GM12878 (cell line): ENCODE data around the gene SBNO2. TPM values are rescaled to one million over a fixed set of nuclear protein-coding genes. Genes with fewer than 3 reads are reported as not detected.

Experiments
- ATAC-seq: fragments of 200-7000 bp; cut with Tn5 transposase; 3 replicates; pipeline ENCODE4 v1.9.1; 2020; ENCODE audit warnings: mild to moderate bottlenecking, moderate library complexity
- BruUV-seq: library from RNA; stranded (reverse); fragments of 400-500 nt; replicated peaks from 2 replicates; lab custom pipeline; 2021; lab: Mats Ljungman, UMichigan
- CTCF ChIA-PET: fragments of 300-600 bp; sonication (Branson Sonifier 250); formaldehyde crosslinking; extraction: SDS; loops from one replicate; lab custom pipeline; 2021; ENCODE audit warnings: inconsistent platforms; lab: Yijun Ruan, JAX
- POLR2A ChIA-PET: fragments of 350-600 bp; formaldehyde crosslinking; extraction: SDS; loops from one replicate; lab custom pipeline; 2021; ENCODE audit warnings: inconsistent platforms; lab: Charles Lee
- RAD21 ChIA-PET: fragments of 300-600 bp; sonication (Branson Sonifier 250); formaldehyde crosslinking; loops from one replicate; lab custom pipeline; 2023; ENCODE audit warnings: antibody characterized with exemption; ENCODE audit not compliant: unreplicated experiment; lab: Charles Lee
- SMC1A ChIA-PET: fragments of 300-600 bp; sonication (Branson Sonifier 250); formaldehyde crosslinking; loops from one replicate; lab custom pipeline; 2023; ENCODE audit not compliant: unreplicated experiment, uncharacterized antibody; lab: Charles Lee
- DNase-seq: peaks from one replicate; pipeline ENCODE4 v3.0.0-alpha.2; 2011; ENCODE audit warnings: low read depth, low spot score
- FAIRE-seq: peaks from 3 replicates; lab custom pipeline; 2011; peaks lifted over from hg19 to GRCh38; lab: Jason Lieb, UNC
- H2AFZ ChIP-seq: 2 replicates; pipeline ENCODE4 v1.6.0; 2011; ENCODE audit warnings: low read depth, low read length, control low read depth; ENCODE audit not compliant: control insufficient read depth
- H3K27ac ChIP-seq: 2 replicates; pipeline ENCODE4 v1.5.1; 2011; ENCODE audit warnings: control low read depth; ENCODE audit not compliant: control insufficient read depth, insufficient read depth
- H3K27me3 ChIP-seq, 2 experiments: replicated peaks in 1 of 2; 2 replicates each; pipeline versions ENCODE4 v1.6.0 to v1.6.1; 2011; ENCODE audit warnings: low read length in 1 of 2; ENCODE audit not compliant: control insufficient read depth in 2 of 2, insufficient read depth in 2 of 2
- H3K36me3 ChIP-seq, 2 experiments: 2 replicates each; pipeline ENCODE4 v1.5.1; 2011; ENCODE audit warnings: low read length in 1 of 2; ENCODE audit not compliant: control insufficient read depth in 2 of 2, insufficient read depth in 2 of 2
- H3K4me1 ChIP-seq: 2 replicates; pipeline ENCODE4 v1.6.1; 2011; ENCODE audit warnings: mild to moderate bottlenecking, low read length, moderate library complexity, mixed read lengths; ENCODE audit not compliant: control insufficient read depth, insufficient read depth
- H3K4me2 ChIP-seq: 2 replicates; pipeline ENCODE4 v1.6.0; 2011; ENCODE audit warnings: control low read depth; ENCODE audit not compliant: control insufficient read depth, insufficient read depth
- H3K4me3 ChIP-seq: fragments of 200-600 bp; sonication (generic); 2 replicates; pipeline ENCODE4 v1.5.1; 2016
- H3K79me2 ChIP-seq: 2 replicates; pipeline ENCODE4 v1.6.0; 2011; ENCODE audit warnings: low read length; ENCODE audit not compliant: control insufficient read depth, insufficient read depth
- H3K9ac ChIP-seq: 2 replicates; pipeline ENCODE4 v1.8.0; 2011; ENCODE audit warnings: low read length, control low read depth, mixed read lengths; ENCODE audit not compliant: control insufficient read depth, insufficient read depth
- H3K9me3 ChIP-seq: replicated peaks from 3 replicates; pipeline ENCODE4 v1.5.1; 2011; ENCODE audit warnings: mild to moderate bottlenecking, low read length; ENCODE audit not compliant: control insufficient read depth, insufficient read depth
- H4K20me1 ChIP-seq: 2 replicates; pipeline ENCODE4 v1.6.0; 2011; ENCODE audit not compliant: control insufficient read depth, insufficient read depth
- BMI1 ChIP-seq: fragments of 450-650 bp; IDR thresholded peaks from 2 replicates; pipeline ENCODE4 v1.6.1; 2016; ENCODE audit warnings: mild to moderate bottlenecking, moderate library complexity, borderline replicate concordance
- FOXK2 ChIP-seq: fragments of 450-650 bp; IDR thresholded peaks from 2 replicates; pipeline ENCODE4 v1.6.1; 2017; ENCODE audit warnings: mild to moderate bottlenecking, moderate library complexity
- GABPA ChIP-seq: IDR thresholded peaks from 2 replicates; pipeline ENCODE4 v1.6.1; 2014; ENCODE audit warnings: antibody characterized with exemption, low read depth, mild to moderate bottlenecking, inconsistent platforms
- HDGF ChIP-seq: fragments of 450-650 bp; IDR thresholded peaks from 2 replicates; pipeline ENCODE4 v1.6.1; 2016; ENCODE audit warnings: antibody characterized with exemption
- MYC ChIP-seq: IDR thresholded peaks from 2 replicates; pipeline ENCODE4 v1.6.1; 2011; ENCODE audit warnings: mild to moderate bottlenecking, low read length, moderate library complexity, inconsistent platforms; ENCODE audit not compliant: insufficient read depth, insufficient replicate concordance, insufficient read length, severe bottlenecking
- PAX8 ChIP-seq: fragments of 450-650 bp; IDR thresholded peaks from 2 replicates; pipeline ENCODE4 v1.6.1; 2017; ENCODE audit warnings: mild to moderate bottlenecking, moderate library complexity
- POLR2AphosphoS2 ChIP-seq: IDR thresholded peaks from 2 replicates; pipeline ENCODE4 v1.6.1; 2011; ENCODE audit warnings: low read depth, mild to moderate bottlenecking, low read length, improper control_type of control experiment, moderate library complexity
- RB1 ChIP-seq: fragments of 450-650 bp; formaldehyde crosslinking; IDR thresholded peaks from 2 replicates; pipeline ENCODE4 v1.6.1; 2017; ENCODE audit warnings: mild to moderate bottlenecking, borderline replicate concordance
- RUNX3 ChIP-seq: IDR thresholded peaks from 2 replicates; pipeline ENCODE4 v1.6.1; 2012; ENCODE audit warnings: low read length, inconsistent platforms
- SMAD5 ChIP-seq: IDR thresholded peaks from 2 replicates; pipeline ENCODE4 v1.6.1; 2016; ENCODE audit warnings: antibody characterized with exemption, low read depth
- SUZ12 ChIP-seq: fragments of 200-600 bp; sonication (generic); IDR thresholded peaks from one replicate; pipeline ENCODE4 v1.6.1; 2018; ENCODE audit warnings: antibody characterized with exemption, mild to moderate bottlenecking; ENCODE audit not compliant: unreplicated experiment
- ZNF217 ChIP-seq: fragments of 450-650 bp; IDR thresholded peaks from 2 replicates; pipeline ENCODE4 v1.6.1; 2017; ENCODE audit warnings: antibody characterized with exemption, mild to moderate bottlenecking
- WGBS: methylation state at CpG from one replicate; pipeline ENCODE4 v1.1.6; 2016; ENCODE audit warnings: low lambda C conversion rate; ENCODE audit not compliant: insufficient replicate concordance, insufficient coverage; ENCODE audit errors: missing lambda C conversion rate; 5-methylcytosine and 5-hydroxymethylcytosine counted together
- in situ Hi-C: fragments of 300-500 bp; cut with MboI; formaldehyde crosslinking; loops from 9 replicates; pipeline ENCODE4 v1.14.3; 2018; ENCODE audit warnings: mixed read lengths
- intact Hi-C: fragments of 100-400 bp; cut with micrococcal nuclease; formaldehyde crosslinking; loops from one replicate; pipeline ENCODE4 v1.14.2; 2022; ENCODE audit not compliant: unreplicated experiment
- polyA plus RNA-seq, 11 experiments: library from polyadenylated mRNA; depleted of rRNA in 4 of 11; unstranded in 6 of 11; stranded (reverse) in 5 of 11; fragments of >200 nt; fragmentation: Nextera tagmentation in 4 of 11; fragmentation: Illumina TruSeq in 1 of 11; extraction: Ambion mirVana in 4 of 11; extraction: Trizol in 1 of 11; gene quantifications; 1 replicate in 1 of 11; 2 replicates in 10 of 11; pipeline versions ENCODE4 v1.2.1 to v1.2.3, GENCODE V29; 2011 to 2016; ENCODE audit warnings: inconsistent platforms in 2 of 11, missing spikeins in 2 of 11, low read depth in 1 of 11
- total RNA-seq, 4 experiments: library from RNA; depleted of rRNA in 3 of 4; stranded (reverse); fragments of >200 nt in 3 of 4; fragmentation: Illumina TruSeq in 1 of 4; extraction: Trizol in 1 of 4; gene quantifications; 2 replicates each; pipeline versions ENCODE4 v1.2.1 to v1.2.3, GENCODE V29; 2013 to 2021
- TF ChIP-seq, protein P1 (sequence below): IDR thresholded peaks from 2 replicates; pipeline ENCODE4 v1.6.1; 2011; ENCODE audit warnings: low read depth, low read length, improper control_type of control experiment, borderline replicate concordance
- TF ChIP-seq, protein P2 (sequence below): fragments of 150-350 bp; IDR thresholded peaks from 2 replicates; pipeline ENCODE4 v1.6.1; 2016; ENCODE audit warnings: low read depth, low read length
- TF ChIP-seq, protein P3 (sequence below): fragments of 450-650 bp; IDR thresholded peaks from 2 replicates; pipeline ENCODE4 v1.6.1; 2017; ENCODE audit warnings: antibody characterized with exemption, mild to moderate bottlenecking, moderate library complexity
- TF ChIP-seq, protein P4 (sequence below): IDR thresholded peaks from 2 replicates; pipeline ENCODE4 v1.6.1; 2011; ENCODE audit warnings: mild to moderate bottlenecking, low read depth, low read length, moderate library complexity; ENCODE audit not compliant: insufficient replicate concordance

Gene SBNO2
- total and polyA plus RNA-seq, 10 of the 15 experiments (the other 5 are each of a cell fraction or from before 2014, with no cell fraction given): 0.08 to 44.6 (median 5.4) TPM

DNA sequence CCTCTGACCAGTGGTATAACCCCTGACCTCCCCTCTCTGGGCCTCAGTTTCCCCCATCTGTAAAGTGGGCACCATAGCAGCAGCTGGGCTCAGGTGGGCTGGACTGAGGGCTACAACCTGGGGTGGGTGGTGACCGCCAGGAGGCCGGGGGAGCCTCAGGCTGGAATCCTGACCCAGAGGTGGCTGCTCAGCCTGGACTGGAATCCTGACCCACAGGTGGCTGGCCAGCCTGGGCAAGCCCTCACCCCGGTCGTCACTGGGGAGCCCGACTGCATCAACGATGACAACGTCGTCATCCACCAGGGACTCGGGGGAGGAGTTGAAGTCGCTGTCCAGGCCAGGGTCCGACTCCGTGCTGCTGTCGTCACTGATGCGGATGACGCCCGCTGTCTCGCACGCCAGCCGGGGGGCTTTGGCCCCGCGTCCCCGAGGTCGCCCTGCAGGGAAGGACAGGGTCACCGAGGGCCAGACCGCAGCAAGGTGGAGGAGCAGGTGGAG is 60.0 kb downstream of the SBNO2 start:
- FAIRE-seq: no peak
- ChIA-PET RAD21 (interaction anchor here (0.6 to 3.0 kb wide), 27 partner anchors 10 to 155 kb away, joined by 3 to 38 read pairs (median 5); partner anchors contain the start of genes ABCA7 and CIRBP), SMC1A (interaction anchor here (0.9 to 3.1 kb wide), 10 partner anchors 10 to 127 kb away, joined by 3 to 24 read pairs (median 4); partner anchors contain the start of gene RNU6-2), POLR2A (interaction anchor here (0.6 to 1.4 kb wide), 6 partner anchors 17 to 86 kb away, joined by 3 to 8 read pairs (median 4); no protein-coding TSS in a partner anchor), CTCF (interaction anchor here (0.6 to 3.1 kb wide), 28 partner anchors 10 to 259 kb away, joined by 3 to 49 read pairs (median 4); partner anchors contain the start of genes ABCA7, ARHGAP45, ATP5F1D and CNN2)
- no peaks in the 10 kb centered on the region for H3K27me3 ChIP-seq
- H3K4me3 ChIP-seq: no peak overlapping the region
- intact Hi-C loops: loop anchor here (5.0 kb wide), 1 partner anchor 78 kb away; no protein-coding TSS in a partner anchor
- 0 out of 2 replicates have a peak, but pooled peaks cover 3% of the 10 kb centered on the region for H3K4me1 ChIP-seq
- H3K9me3 ChIP-seq: no peaks in the 10 kb centered on the region
- ATAC-seq: no peak
- H3K9ac ChIP-seq: no peak overlapping the region
- 96% methylated on average over 25 of the region's 25 CpGs for WGBS
- no peak overlapping the region for H2AFZ ChIP-seq
- H3K27ac ChIP-seq: no peak overlapping the region
- no peaks in the 10 kb centered on the region for H4K20me1 ChIP-seq
- no TSS peak for BruUV-seq
- in situ Hi-C loops: no loop called here
- DNase-seq: no peak
- no peaks in the 10 kb centered on the region for H3K79me2 ChIP-seq
- peaks cover 0 to 28% of the 10 kb centered on the region in 2 experiments; a peak in 3 of 4 replicates for H3K36me3 ChIP-seq
- no peak overlapping the region for H3K4me2 ChIP-seq
- TF ChIP-seq ZNF217: no peak
- no peak for TF ChIP-seq SUZ12
- TF ChIP-seq PAX8: no peak
- TF ChIP-seq, protein P1, sequence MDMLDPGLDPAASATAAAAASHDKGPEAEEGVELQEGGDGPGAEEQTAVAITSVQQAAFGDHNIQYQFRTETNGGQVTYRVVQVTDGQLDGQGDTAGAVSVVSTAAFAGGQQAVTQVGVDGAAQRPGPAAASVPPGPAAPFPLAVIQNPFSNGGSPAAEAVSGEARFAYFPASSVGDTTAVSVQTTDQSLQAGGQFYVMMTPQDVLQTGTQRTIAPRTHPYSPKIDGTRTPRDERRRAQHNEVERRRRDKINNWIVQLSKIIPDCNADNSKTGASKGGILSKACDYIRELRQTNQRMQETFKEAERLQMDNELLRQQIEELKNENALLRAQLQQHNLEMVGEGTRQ: no peak
- no peak for TF ChIP-seq SMAD5
- no peak for TF ChIP-seq FOXK2
- no peak for TF ChIP-seq HDGF
- TF ChIP-seq, protein P2, sequence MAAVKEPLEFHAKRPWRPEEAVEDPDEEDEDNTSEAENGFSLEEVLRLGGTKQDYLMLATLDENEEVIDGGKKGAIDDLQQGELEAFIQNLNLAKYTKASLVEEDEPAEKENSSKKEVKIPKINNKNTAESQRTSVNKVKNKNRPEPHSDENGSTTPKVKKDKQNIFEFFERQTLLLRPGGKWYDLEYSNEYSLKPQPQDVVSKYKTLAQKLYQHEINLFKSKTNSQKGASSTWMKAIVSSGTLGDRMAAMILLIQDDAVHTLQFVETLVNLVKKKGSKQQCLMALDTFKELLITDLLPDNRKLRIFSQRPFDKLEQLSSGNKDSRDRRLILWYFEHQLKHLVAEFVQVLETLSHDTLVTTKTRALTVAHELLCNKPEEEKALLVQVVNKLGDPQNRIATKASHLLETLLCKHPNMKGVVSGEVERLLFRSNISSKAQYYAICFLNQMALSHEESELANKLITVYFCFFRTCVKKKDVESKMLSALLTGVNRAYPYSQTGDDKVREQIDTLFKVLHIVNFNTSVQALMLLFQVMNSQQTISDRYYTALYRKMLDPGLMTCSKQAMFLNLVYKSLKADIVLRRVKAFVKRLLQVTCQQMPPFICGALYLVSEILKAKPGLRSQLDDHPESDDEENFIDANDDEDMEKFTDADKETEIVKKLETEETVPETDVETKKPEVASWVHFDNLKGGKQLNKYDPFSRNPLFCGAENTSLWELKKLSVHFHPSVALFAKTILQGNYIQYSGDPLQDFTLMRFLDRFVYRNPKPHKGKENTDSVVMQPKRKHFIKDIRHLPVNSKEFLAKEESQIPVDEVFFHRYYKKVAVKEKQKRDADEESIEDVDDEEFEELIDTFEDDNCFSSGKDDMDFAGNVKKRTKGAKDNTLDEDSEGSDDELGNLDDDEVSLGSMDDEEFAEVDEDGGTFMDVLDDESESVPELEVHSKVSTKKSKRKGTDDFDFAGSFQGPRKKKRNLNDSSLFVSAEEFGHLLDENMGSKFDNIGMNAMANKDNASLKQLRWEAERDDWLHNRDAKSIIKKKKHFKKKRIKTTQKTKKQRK: no peak
- no peak for TF ChIP-seq POLR2AphosphoS2
- TF ChIP-seq GABPA: no peak
- TF ChIP-seq RB1: no peak
- TF ChIP-seq RUNX3: no peak
- TF ChIP-seq MYC: no peak
- TF ChIP-seq, protein P3, sequence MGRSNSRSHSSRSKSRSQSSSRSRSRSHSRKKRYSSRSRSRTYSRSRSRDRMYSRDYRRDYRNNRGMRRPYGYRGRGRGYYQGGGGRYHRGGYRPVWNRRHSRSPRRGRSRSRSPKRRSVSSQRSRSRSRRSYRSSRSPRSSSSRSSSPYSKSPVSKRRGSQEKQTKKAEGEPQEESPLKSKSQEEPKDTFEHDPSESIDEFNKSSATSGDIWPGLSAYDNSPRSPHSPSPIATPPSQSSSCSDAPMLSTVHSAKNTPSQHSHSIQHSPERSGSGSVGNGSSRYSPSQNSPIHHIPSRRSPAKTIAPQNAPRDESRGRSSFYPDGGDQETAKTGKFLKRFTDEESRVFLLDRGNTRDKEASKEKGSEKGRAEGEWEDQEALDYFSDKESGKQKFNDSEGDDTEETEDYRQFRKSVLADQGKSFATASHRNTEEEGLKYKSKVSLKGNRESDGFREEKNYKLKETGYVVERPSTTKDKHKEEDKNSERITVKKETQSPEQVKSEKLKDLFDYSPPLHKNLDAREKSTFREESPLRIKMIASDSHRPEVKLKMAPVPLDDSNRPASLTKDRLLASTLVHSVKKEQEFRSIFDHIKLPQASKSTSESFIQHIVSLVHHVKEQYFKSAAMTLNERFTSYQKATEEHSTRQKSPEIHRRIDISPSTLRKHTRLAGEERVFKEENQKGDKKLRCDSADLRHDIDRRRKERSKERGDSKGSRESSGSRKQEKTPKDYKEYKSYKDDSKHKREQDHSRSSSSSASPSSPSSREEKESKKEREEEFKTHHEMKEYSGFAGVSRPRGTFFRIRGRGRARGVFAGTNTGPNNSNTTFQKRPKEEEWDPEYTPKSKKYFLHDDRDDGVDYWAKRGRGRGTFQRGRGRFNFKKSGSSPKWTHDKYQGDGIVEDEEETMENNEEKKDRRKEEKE: no peak
- TF ChIP-seq BMI1: no peak
- TF ChIP-seq, protein P4, sequence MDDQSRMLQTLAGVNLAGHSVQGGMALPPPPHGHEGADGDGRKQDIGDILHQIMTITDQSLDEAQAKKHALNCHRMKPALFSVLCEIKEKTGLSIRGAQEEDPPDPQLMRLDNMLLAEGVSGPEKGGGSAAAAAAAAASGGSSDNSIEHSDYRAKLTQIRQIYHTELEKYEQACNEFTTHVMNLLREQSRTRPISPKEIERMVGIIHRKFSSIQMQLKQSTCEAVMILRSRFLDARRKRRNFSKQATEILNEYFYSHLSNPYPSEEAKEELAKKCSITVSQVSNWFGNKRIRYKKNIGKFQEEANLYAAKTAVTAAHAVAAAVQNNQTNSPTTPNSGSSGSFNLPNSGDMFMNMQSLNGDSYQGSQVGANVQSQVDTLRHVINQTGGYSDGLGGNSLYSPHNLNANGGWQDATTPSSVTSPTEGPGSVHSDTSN: no peak
